H9 (cell line): ENCODE results near the gene PNPLA6. TPM values are rescaled to one million over a fixed set of nuclear protein-coding genes. Genes with fewer than 3 reads are reported as not detected.
"Not testable (repeated sequence)": the region's sequence is repeated elsewhere in the genome, so short reads cannot be mapped to it uniquely, and the experiment has no call there.

Source experiments
- DNase-seq: peaks from one replicate; pipeline ENCODE4 v3.0.0-alpha.2; 2017
- H2AFZ ChIP-seq: one replicate; pipeline ENCODE4 v1.6.1; 2013; ENCODE audit warnings: mild to moderate bottlenecking, low read length, control low read depth, moderate library complexity
- H2AK5ac ChIP-seq: 2 replicates; pipeline ENCODE4 v1.6.1; 2013; ENCODE audit warnings: low read length, control low read depth, mixed read lengths; ENCODE audit not compliant: insufficient read length
- H2BK120ac ChIP-seq: one replicate; pipeline ENCODE4 v1.6.1; 2013; ENCODE audit warnings: low read depth, mild to moderate bottlenecking, low read length, control low read depth, inconsistent platforms; ENCODE audit not compliant: poor library complexity, severe bottlenecking
- H2BK12ac ChIP-seq: 2 replicates; pipeline ENCODE4 v1.6.1; 2013; ENCODE audit warnings: low read length, control low read depth, mixed read lengths, low read depth; ENCODE audit not compliant: insufficient read length
- H2BK15ac ChIP-seq: 2 replicates; pipeline ENCODE4 v1.6.1; 2013; ENCODE audit warnings: low read depth, low read length, control low read depth
- H2BK20ac ChIP-seq: one replicate; pipeline ENCODE4 v1.6.1; 2013; ENCODE audit warnings: low read depth, mild to moderate bottlenecking, low read length, control low read depth, inconsistent platforms; ENCODE audit not compliant: poor library complexity, severe bottlenecking
- H2BK5ac ChIP-seq: 2 replicates; pipeline ENCODE4 v1.6.1; 2013; ENCODE audit warnings: low read length, control low read depth, mixed read lengths; ENCODE audit not compliant: insufficient read length
- H3K14ac ChIP-seq: 2 replicates; pipeline ENCODE4 v1.6.1; 2013; ENCODE audit warnings: low read length, control low read depth; ENCODE audit not compliant: insufficient read depth
- H3K18ac ChIP-seq: 2 replicates; pipeline ENCODE4 v1.6.1; 2013; ENCODE audit warnings: low read depth, mild to moderate bottlenecking, mixed read lengths, low read length, control low read depth; ENCODE audit not compliant: insufficient read length
- H3K23ac ChIP-seq: 2 replicates; pipeline ENCODE4 v1.6.1; 2013; ENCODE audit warnings: low read length, control low read depth, mixed read lengths, low read depth; ENCODE audit not compliant: insufficient read length
- H3K23me2 ChIP-seq: 2 replicates; pipeline ENCODE4 v1.6.1; 2013; ENCODE audit warnings: low read depth, mild to moderate bottlenecking, mixed read lengths, low read length, control low read depth; ENCODE audit not compliant: insufficient read length, poor library complexity, severe bottlenecking
- H3K27ac ChIP-seq: 2 replicates; pipeline ENCODE4 v1.5.1; 2013; ENCODE audit warnings: low read length, control low read depth, mixed read lengths, low read depth; ENCODE audit not compliant: insufficient read length
- H3K27me3 ChIP-seq: 2 replicates; pipeline ENCODE4 v1.6.1; 2013; ENCODE audit warnings: low read length, control low read depth, inconsistent platforms; ENCODE audit not compliant: insufficient read depth
- H3K4ac ChIP-seq: 2 replicates; pipeline ENCODE4 v1.6.1; 2013; ENCODE audit warnings: low read depth, mild to moderate bottlenecking, control low read depth, inconsistent platforms, low read length, moderate library complexity
- H3K4me1 ChIP-seq: 2 replicates; pipeline ENCODE4 v1.6.1; 2013; ENCODE audit warnings: low read length, control low read depth, inconsistent platforms; ENCODE audit not compliant: insufficient read depth
- H3K4me2 ChIP-seq: 2 replicates; pipeline ENCODE4 v1.6.1; 2013; ENCODE audit warnings: low read length, control low read depth, mixed read lengths; ENCODE audit not compliant: insufficient read length, insufficient read depth
- H3K56ac ChIP-seq: 2 replicates; pipeline ENCODE4 v1.6.1; 2013; ENCODE audit warnings: low read depth, mild to moderate bottlenecking, mixed read lengths, low read length, control low read depth; ENCODE audit not compliant: insufficient read length
- H3K79me1 ChIP-seq: 2 replicates; pipeline ENCODE4 v1.6.1; 2013; ENCODE audit warnings: low read depth, mild to moderate bottlenecking, moderate library complexity, low read length, control low read depth, inconsistent platforms; ENCODE audit not compliant: insufficient read depth, poor library complexity, severe bottlenecking
- H3K79me2 ChIP-seq: 2 replicates; pipeline ENCODE4 v1.6.1; 2013; ENCODE audit warnings: low read length, control low read depth, inconsistent platforms; ENCODE audit not compliant: insufficient read depth
- H3K9ac ChIP-seq: 2 replicates; pipeline ENCODE4 v1.6.1; 2013; ENCODE audit warnings: low read length, control low read depth, mixed read lengths; ENCODE audit not compliant: insufficient read length; ENCODE audit errors: extremely low read depth
- H3K9me3 ChIP-seq: one replicate; pipeline ENCODE4 v1.6.1; 2013; ENCODE audit warnings: low read depth, low read length, inconsistent platforms; ENCODE audit not compliant: control insufficient read depth
- H3T11ph ChIP-seq: one replicate; pipeline ENCODE4 v1.6.1; 2013; ENCODE audit warnings: mild to moderate bottlenecking, low read length, control low read depth, inconsistent platforms
- H4K20me1 ChIP-seq: one replicate; pipeline ENCODE4 v1.6.1; 2013; ENCODE audit not compliant: control insufficient read depth, insufficient read length, insufficient read depth
- H4K5ac ChIP-seq: 2 replicates; pipeline ENCODE4 v1.6.1; 2013; ENCODE audit warnings: low read depth, mild to moderate bottlenecking, mixed read lengths, low read length, control low read depth; ENCODE audit not compliant: insufficient read length
- H4K8ac ChIP-seq: replicated peaks from 2 replicates; pipeline ENCODE4 v1.6.1; 2013; ENCODE audit warnings: low read length, control low read depth, mixed read lengths, low read depth; ENCODE audit not compliant: insufficient read length
- H4K91ac ChIP-seq: 2 replicates; pipeline ENCODE4 v1.6.1; 2013; ENCODE audit warnings: low read depth, mild to moderate bottlenecking, moderate library complexity, mixed read lengths, low read length, control low read depth; ENCODE audit not compliant: insufficient read length
- H3K27ac Mint-ChIP-seq, 3 experiments: 2 replicates in 2 of 3; 3 replicates in 1 of 3; pipeline ENCODE4 v1.8.0; 2020 to 2021; ENCODE audit warnings: mixed read lengths in 3 of 3, mild to moderate bottlenecking in 1 of 3, moderate library complexity in 1 of 3
- H3K27me3 Mint-ChIP-seq: 2 replicates; pipeline ENCODE4 v1.8.0; 2021; ENCODE audit warnings: low read depth, mild to moderate bottlenecking, moderate library complexity, mixed read lengths
- H3K36me3 Mint-ChIP-seq, 3 experiments: 2 replicates in 2 of 3; 3 replicates in 1 of 3; pipeline ENCODE4 v1.8.0; 2020 to 2021; ENCODE audit warnings: low read depth in 3 of 3, mixed read lengths in 3 of 3; ENCODE audit not compliant: insufficient read depth in 1 of 3
- H3K4me1 Mint-ChIP-seq, 2 experiments: 2 replicates each; pipeline ENCODE4 v1.8.0; 2020; ENCODE audit warnings: mixed read lengths in 2 of 2
- H3K4me3 Mint-ChIP-seq, 2 experiments: 2 replicates in 1 of 2; 3 replicates in 1 of 2; pipeline ENCODE4 v1.8.0; 2020 to 2021; ENCODE audit warnings: mild to moderate bottlenecking in 2 of 2, mixed read lengths in 2 of 2, moderate library complexity in 1 of 2
- H3K9me3 Mint-ChIP-seq, 2 experiments: 2 replicates in 1 of 2; 3 replicates in 1 of 2; pipeline ENCODE4 v1.8.0; 2020; ENCODE audit warnings: mild to moderate bottlenecking in 2 of 2, mixed read lengths in 2 of 2, moderate library complexity in 1 of 2
- CTCF ChIP-seq: fragments of 200-600 bp; sonication (generic); conservative IDR thresholded peaks from 3 replicates; pipeline ENCODE4 v1.8.0; 2021; ENCODE audit warnings: antibody characterized with exemption, mild to moderate bottlenecking
- WGBS: extraction: QIAGEN DNeasy Blood & Tissue Kit; methylation state at CpG from one replicate; pipeline ENCODE4 v1.1.7; 2013; ENCODE audit warnings: missing lambda C conversion rate, low lambda C conversion rate, mixed read lengths; ENCODE audit not compliant: insufficient read length; ENCODE audit errors: extremely low coverage; 5-methylcytosine and 5-hydroxymethylcytosine counted together
- total RNA-seq: library from RNA; stranded (reverse); gene quantifications from 2 replicates; pipeline ENCODE4 v1.2.1, GENCODE V29; 2021

The PNPLA6 gene
- total RNA-seq, 1 experiment from 2014 or later: 130 TPM

- H3T11ph ChIP-seq: no peak overlapping the region
- H2BK12ac ChIP-seq: no peak overlapping the region
- TF ChIP-seq CTCF: no peak
- no peak overlapping the region for H3K14ac ChIP-seq
- H3K23ac ChIP-seq: no peak overlapping the region
- H2BK120ac ChIP-seq: no peak overlapping the region
- H4K5ac ChIP-seq: no peak overlapping the region
- H3K4me3 Mint-ChIP-seq: no peak overlapping the region
- no peak overlapping the region for H3K18ac ChIP-seq
- H3K27ac ChIP-seq: no peak overlapping the region
- no peaks in the 10 kb centered on the region for H3K27me3 ChIP-seq
- H3K4me1 ChIP-seq: no peaks in the 10 kb centered on the region
- no peak overlapping the region for H3K27ac Mint-ChIP-seq
- no CpG with 5 or more reads among the region's 9 CpGs for whole genome bisulfite sequencing
- no peak overlapping the region for H3K56ac ChIP-seq
- H4K91ac ChIP-seq: no peak overlapping the region
- DNase-seq: no peak
- H3K36me3 Mint-ChIP-seq: no peaks in the 10 kb centered on the region
- no peak overlapping the region for H2BK20ac ChIP-seq
- no peak overlapping the region for H3K9ac ChIP-seq
- no peak overlapping the region for H2BK5ac ChIP-seq
- H2AFZ ChIP-seq: no peak overlapping the region
- H3K4me1 Mint-ChIP-seq: no peaks in the 10 kb centered on the region
- no peaks in the 10 kb centered on the region for H4K20me1 ChIP-seq
- H3K4ac ChIP-seq: no peak overlapping the region
- no peaks in the 10 kb centered on the region for H3K9me3 ChIP-seq
- H3K79me2 ChIP-seq: no peaks in the 10 kb centered on the region
- H4K8ac ChIP-seq: no peak overlapping the region
- H2AK5ac ChIP-seq: no peak overlapping the region
- no peaks in the 10 kb centered on the region for H3K9me3 Mint-ChIP-seq
- no peak overlapping the region for H3K4me2 ChIP-seq
- no peaks in the 10 kb centered on the region for H3K79me1 ChIP-seq
- no peak overlapping the region for H2BK15ac ChIP-seq
- H3K23me2 ChIP-seq: no peaks in the 10 kb centered on the region
- peaks cover 40% of the 10 kb centered on the region for H3K27me3 Mint-ChIP-seq
Measured at GRCh38 chr19:7575434-7576040, 40.0 kb downstream of the PNPLA6 start.

- H3K9ac ChIP-seq, H3K18ac ChIP-seq, H4K91ac ChIP-seq, H3K36me3 Mint-ChIP-seq, H3K79me2 ChIP-seq, H3K9me3 ChIP-seq, H2BK15ac ChIP-seq, H3K23ac ChIP-seq, H3K9me3 Mint-ChIP-seq, H3K27me3 ChIP-seq, H2BK12ac ChIP-seq, H3K27ac Mint-ChIP-seq, H3K4me1 Mint-ChIP-seq, H3T11ph ChIP-seq, H2AFZ ChIP-seq, H3K23me2 ChIP-seq, H4K8ac ChIP-seq, H3K4me3 Mint-ChIP-seq, H2BK20ac ChIP-seq, H3K4ac ChIP-seq, H3K27ac ChIP-seq, H3K4me2 ChIP-seq, H3K14ac ChIP-seq, DNase-seq, H4K5ac ChIP-seq, H2BK5ac ChIP-seq, H2BK120ac ChIP-seq, H4K20me1 ChIP-seq, H2AK5ac ChIP-seq, H3K4me1 ChIP-seq, H3K56ac ChIP-seq, H3K79me1 ChIP-seq: not testable (repeated sequence)
- H3K27me3 Mint-ChIP-seq: peaks cover 51% of the 10 kb centered on the region
- WGBS: no CpG with 5 or more reads among the region's 1 CpG
Measured at GRCh38 chr19:7577422-7577821, 41.9 kb downstream of the PNPLA6 start.
